HepG2 (cell line): ENCODE data around the gene MED12L. TPM values are rescaled to one million over a fixed set of nuclear protein-coding genes. Genes with fewer than 3 reads are reported as not detected.

Experiments used
- ATAC-seq: fragments of 200-7000 bp; cut with Tn5 transposase; 3 replicates; pipeline ENCODE4 v1.9.1; 2020; ENCODE audit warnings: mild to moderate bottlenecking, moderate library complexity
- BruUV-seq: library from RNA; stranded (reverse); fragments of 400-500 nt; replicated peaks from 2 replicates; lab custom pipeline; 2021; lab: Mats Ljungman, UMichigan
- CTCF ChIA-PET: fragments of 300-600 bp; formaldehyde crosslinking; extraction: SDS; loops from one replicate; lab custom pipeline; 2021; ENCODE audit warnings: low total read pairs, inconsistent platforms, low intra/inter-chr PET ratio; lab: Yijun Ruan, JAX
- POLR2A ChIA-PET: fragments of 350-600 bp; sonication (Branson Sonifier 250); formaldehyde crosslinking; loops from one replicate; lab custom pipeline; 2020; ENCODE audit warnings: antibody characterized with exemption, inconsistent platforms; lab: Yijun Ruan, JAX
- DNase-seq: peaks from one replicate; pipeline ENCODE4 v3.0.0-alpha.2; 2015; ENCODE audit warnings: low spot score
- FAIRE-seq: peaks from 3 replicates; lab custom pipeline; 2011; peaks lifted over from hg19 to GRCh38; lab: Jason Lieb, UNC
- H2AFZ ChIP-seq: one replicate; pipeline ENCODE4 v1.6.1; 2011; ENCODE audit warnings: low read length, inconsistent platforms
- H3K27ac ChIP-seq: fragments of 300-600 bp; 3 replicates; pipeline ENCODE4 v1.8.0; 2011; ENCODE audit warnings: mixed run types, mild to moderate bottlenecking, mixed read lengths, low read length, inconsistent platforms; ENCODE audit not compliant: insufficient read depth; ENCODE audit errors: extremely low read length
- H3K27me3 ChIP-seq, 2 experiments: fragments of 200-600 bp in 1 of 2; 2 replicates in 1 of 2; 3 replicates in 1 of 2; pipeline versions ENCODE4 v1.6.0 to v1.8.0; 2011; ENCODE audit warnings: low read length in 2 of 2, mild to moderate bottlenecking in 2 of 2, moderate library complexity in 2 of 2, inconsistent platforms in 1 of 2; ENCODE audit not compliant: insufficient read depth in 2 of 2, control insufficient read depth in 1 of 2
- H3K36me3 ChIP-seq, 2 experiments: fragments of 200-600 bp in 1 of 2; replicated peaks in 1 of 2; 2 replicates in 1 of 2; 3 replicates in 1 of 2; pipeline versions ENCODE4 v1.5.1 to v1.8.0; 2011; ENCODE audit warnings: low read length in 2 of 2, inconsistent platforms in 1 of 2; ENCODE audit not compliant: insufficient read depth in 2 of 2, control insufficient read depth in 1 of 2
- H3K4me1 ChIP-seq: 2 replicates; pipeline ENCODE4 v1.5.1; 2012; ENCODE audit warnings: low read length, inconsistent platforms; ENCODE audit not compliant: insufficient read depth
- H3K4me2 ChIP-seq: 2 replicates; pipeline ENCODE4 v1.6.0; 2011; ENCODE audit warnings: low read depth, low read length, inconsistent platforms
- H3K4me3 ChIP-seq, 3 experiments: fragments of 200-600 bp in 1 of 3; sonication (generic), shearing (Covaris generic) in 1 of 3; replicated peaks in 1 of 3; 2 replicates each; pipeline ENCODE4 v1.5.1; 2011 to 2016; ENCODE audit warnings: low read length in 3 of 3, inconsistent platforms in 2 of 3, low read depth in 2 of 3, mild to moderate bottlenecking in 2 of 3, control low read depth in 1 of 3, mixed read lengths in 1 of 3; ENCODE audit not compliant: insufficient read depth in 1 of 3
- H3K79me2 ChIP-seq: one replicate; pipeline ENCODE4 v1.6.1; 2011; ENCODE audit warnings: low read length, inconsistent platforms; ENCODE audit not compliant: insufficient read depth
- H3K9ac ChIP-seq: 2 replicates; pipeline ENCODE4 v1.6.0; 2011; ENCODE audit warnings: mild to moderate bottlenecking, low read depth, low read length, inconsistent platforms; ENCODE audit not compliant: insufficient read depth
- H3K9me3 ChIP-seq: 2 replicates; pipeline ENCODE4 v1.5.1; 2012; ENCODE audit warnings: mild to moderate bottlenecking, low read length
- H4K20me1 ChIP-seq: 2 replicates; pipeline ENCODE4 v1.6.0; 2011; ENCODE audit warnings: inconsistent platforms, mild to moderate bottlenecking, low read length, moderate library complexity; ENCODE audit not compliant: insufficient read depth
- FOXJ3 ChIP-seq: sonication (generic); formaldehyde crosslinking; IDR thresholded peaks from 2 replicates; pipeline ENCODE4 v1.4.0; 2020; ENCODE audit warnings: missing genetic modification reagents, mild to moderate bottlenecking, borderline replicate concordance
- HNF4A ChIP-seq: sonication (generic); formaldehyde crosslinking; IDR thresholded peaks from 2 replicates; pipeline ENCODE4 v1.4.0; 2020; ENCODE audit warnings: missing genetic modification reagents
- KLF6 ChIP-seq: IDR thresholded peaks from 2 replicates; pipeline ENCODE4 v1.8.0; 2016; ENCODE audit warnings: missing biosample characterization, missing genetic modification reagents
- PAWR ChIP-seq: sonication (generic); formaldehyde crosslinking; IDR thresholded peaks from 2 replicates; pipeline ENCODE4 v1.4.0; 2020; ENCODE audit warnings: missing genetic modification reagents, mild to moderate bottlenecking, borderline replicate concordance
- PLRG1 ChIP-seq: fragments of 450-650 bp; conservative IDR thresholded peaks from 2 replicates; pipeline ENCODE4 v1.6.1; 2016
- SYNCRIP ChIP-seq: fragments of 200-400 bp; formaldehyde crosslinking; IDR thresholded peaks from 2 replicates; pipeline ENCODE4 v1.6.1; 2018; ENCODE audit warnings: mild to moderate bottlenecking, low read depth, low read length; ENCODE audit not compliant: insufficient read depth
- ZBTB43 ChIP-seq: sonication (generic); formaldehyde crosslinking; conservative IDR thresholded peaks from 2 replicates; pipeline ENCODE4 v1.4.0; 2020; ENCODE audit warnings: missing genetic modification reagents
- ZMYM3 ChIP-seq: sonication (generic); formaldehyde crosslinking; IDR thresholded peaks from 2 replicates; pipeline ENCODE4 v1.5.1; 2020; ENCODE audit warnings: mild to moderate bottlenecking, missing genetic modification reagents
- ZNF10 ChIP-seq: sonication (generic); formaldehyde crosslinking; IDR thresholded peaks from 2 replicates; pipeline ENCODE4 v1.4.0; 2020; ENCODE audit warnings: mild to moderate bottlenecking, low read depth, missing genetic modification reagents, borderline replicate concordance
- ZNF12 ChIP-seq: sonication (generic); formaldehyde crosslinking; IDR thresholded peaks from 2 replicates; pipeline ENCODE4 v1.5.0; 2020; ENCODE audit warnings: missing genetic modification reagents
- ZNF160 ChIP-seq: sonication (generic); formaldehyde crosslinking; IDR thresholded peaks from 2 replicates; pipeline ENCODE4 v1.8.0; 2022; ENCODE audit warnings: mild to moderate bottlenecking, inconsistent platforms, missing genetic modification reagents
- ZNF839 ChIP-seq: sonication (generic); formaldehyde crosslinking; IDR thresholded peaks from 2 replicates; pipeline ENCODE4 v1.4.0; 2020; ENCODE audit warnings: missing genetic modification reagents, mild to moderate bottlenecking, borderline replicate concordance
- WGBS: methylation state at CpG from one replicate; pipeline ENCODE4 v1.1.6; 2017; ENCODE audit warnings: low lambda C conversion rate; 5-methylcytosine and 5-hydroxymethylcytosine counted together
- in situ Hi-C: cut with HindIII; loops from 2 replicates; pipeline ENCODE4 v1.10.0; 2017; ENCODE audit warnings: low pct_unique_long_range_greater_than_20kb; ENCODE audit not compliant: extremely low pct_ligation_motif_present
- intact Hi-C: fragments of 100-400 bp; cut with micrococcal nuclease; formaldehyde crosslinking; loops from one replicate; pipeline ENCODE4 v1.10.0; 2022; ENCODE audit not compliant: unreplicated experiment
- polyA plus RNA-seq, 8 experiments: library from polyadenylated mRNA; depleted of rRNA in 3 of 8; stranded (reverse) in 7 of 8; unstranded in 1 of 8; fragments of >200 nt; fragmentation: Illumina TruSeq in 4 of 8; extraction: Trizol in 4 of 8; gene quantifications; 2 replicates each; pipeline versions ENCODE4 v1.2.1 to v1.2.3, GENCODE V29; 2011 to 2016; ENCODE audit warnings: low read depth in 4 of 8, missing spikeins in 1 of 8, mixed read lengths in 1 of 8; ENCODE audit not compliant: insufficient read depth in 1 of 8
- total RNA-seq, 5 experiments: library from RNA; depleted of rRNA; stranded (reverse); fragments of >200 nt; fragmentation: Illumina TruSeq; extraction: Trizol; gene quantifications; 2 replicates each; pipeline ENCODE4 v1.2.3, GENCODE V29; 2016; ENCODE audit warnings: low read depth in 1 of 5
- TF ChIP-seq, protein P1 (sequence below), 2 experiments: sonication (generic) in 1 of 2; formaldehyde crosslinking in 1 of 2; IDR thresholded peaks; 2 replicates each; pipeline versions ENCODE4 v1.6.1 to v1.9.0; 2014 to 2022; ENCODE audit warnings: antibody characterized with exemption in 1 of 2, borderline replicate concordance in 1 of 2, inconsistent platforms in 1 of 2, low read depth in 1 of 2, missing genetic modification reagents in 1 of 2

The MED12L gene
- total and polyA plus RNA-seq, 2 of the 13 experiments (the other 11 are each of a cell fraction or from before 2014, with no cell fraction given), result 0.07 to 0.64 TPM

DNA sequence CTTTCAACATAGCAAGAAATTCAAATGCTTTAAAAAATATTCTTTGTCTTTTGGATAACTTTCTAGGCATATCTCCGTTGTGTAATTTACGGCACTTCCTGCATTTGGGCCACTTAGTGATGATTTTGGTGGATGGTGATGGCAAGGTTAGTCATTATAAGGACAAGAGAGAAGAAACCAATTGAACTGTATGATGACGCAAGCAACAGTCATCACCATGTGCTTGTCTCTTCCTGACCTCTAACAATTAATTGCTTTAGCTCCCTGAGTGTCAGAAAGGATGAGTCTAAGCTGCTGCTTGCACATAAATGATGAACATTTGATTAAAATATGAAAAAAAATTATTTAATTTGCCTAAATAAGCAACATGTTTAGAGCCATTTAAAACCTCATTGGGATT is 310.3 kb downstream of the MED12L start:
- no peak for TF ChIP-seq SYNCRIP
- TF ChIP-seq ZNF10 (CRISPR knock-in tag), result no peak
- TF ChIP-seq, protein P1, sequence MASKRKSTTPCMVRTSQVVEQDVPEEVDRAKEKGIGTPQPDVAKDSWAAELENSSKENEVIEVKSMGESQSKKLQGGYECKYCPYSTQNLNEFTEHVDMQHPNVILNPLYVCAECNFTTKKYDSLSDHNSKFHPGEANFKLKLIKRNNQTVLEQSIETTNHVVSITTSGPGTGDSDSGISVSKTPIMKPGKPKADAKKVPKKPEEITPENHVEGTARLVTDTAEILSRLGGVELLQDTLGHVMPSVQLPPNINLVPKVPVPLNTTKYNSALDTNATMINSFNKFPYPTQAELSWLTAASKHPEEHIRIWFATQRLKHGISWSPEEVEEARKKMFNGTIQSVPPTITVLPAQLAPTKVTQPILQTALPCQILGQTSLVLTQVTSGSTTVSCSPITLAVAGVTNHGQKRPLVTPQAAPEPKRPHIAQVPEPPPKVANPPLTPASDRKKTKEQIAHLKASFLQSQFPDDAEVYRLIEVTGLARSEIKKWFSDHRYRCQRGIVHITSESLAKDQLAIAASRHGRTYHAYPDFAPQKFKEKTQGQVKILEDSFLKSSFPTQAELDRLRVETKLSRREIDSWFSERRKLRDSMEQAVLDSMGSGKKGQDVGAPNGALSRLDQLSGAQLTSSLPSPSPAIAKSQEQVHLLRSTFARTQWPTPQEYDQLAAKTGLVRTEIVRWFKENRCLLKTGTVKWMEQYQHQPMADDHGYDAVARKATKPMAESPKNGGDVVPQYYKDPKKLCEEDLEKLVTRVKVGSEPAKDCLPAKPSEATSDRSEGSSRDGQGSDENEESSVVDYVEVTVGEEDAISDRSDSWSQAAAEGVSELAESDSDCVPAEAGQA (IDR thresholded peaks at IDR 0.05; ENCODE audit: low read depth), result no peak
- TF ChIP-seq, protein P1 (CRISPR knock-in tag; IDR thresholded peaks at IDR 0.05; ENCODE audit: borderline replicate concordance), result no peak
- no peak for TF ChIP-seq ZBTB43 (CRISPR knock-in tag)
- no peak for TF ChIP-seq ZNF12
- no peak for TF ChIP-seq PLRG1
- TF ChIP-seq ZNF160 (CRISPR knock-in tag), result no peak
- TF ChIP-seq ZNF839, result no peak
- no peak for TF ChIP-seq KLF6 (CRISPR knock-in tag)
- TF ChIP-seq FOXJ3, result no peak
- TF ChIP-seq ZMYM3 (CRISPR knock-in tag), result no peak
- no peak for TF ChIP-seq HNF4A (CRISPR knock-in tag)
- no peak for TF ChIP-seq PAWR (CRISPR knock-in tag)
- H4K20me1 ChIP-seq, result no peaks in the 10 kb centered on the region
- no peaks in the 10 kb centered on the region for H3K36me3 ChIP-seq
- no peak for DNase-seq
- no peak overlapping the region for H3K27ac ChIP-seq
- ChIA-PET CTCF (no interaction called here), POLR2A (no interaction called here)
- intact Hi-C loops (no loop called here), in situ Hi-C loops (no loop called here)
- H3K9me3 ChIP-seq, result no peaks in the 10 kb centered on the region
- H3K9ac ChIP-seq, result no peak overlapping the region
- H3K4me3 ChIP-seq, result no peak overlapping the region
- BruUV-seq, result no TSS peak
- no peaks in the 10 kb centered on the region for H3K27me3 ChIP-seq
- H3K4me1 ChIP-seq, result no peaks in the 10 kb centered on the region
- H3K4me2 ChIP-seq, result no peak overlapping the region
- H2AFZ ChIP-seq, result no peak overlapping the region
- FAIRE-seq, result no peak
- no peaks in the 10 kb centered on the region for H3K79me2 ChIP-seq
- 42% methylated on average over 3 of the region's 3 CpGs for WGBS
- no peak for ATAC-seq
